Body of pancreas (tissue), 4 donors: ENCODE data around the gene RET. TPM values are rescaled to one million over a fixed set of nuclear protein-coding genes. Genes with fewer than 3 reads are reported as not detected.

ENCODE experiments used
- ATAC-seq: fragments of 150-250 bp; one replicate; pipeline ENCODE4 v1.9.1; 2016
- DNase-seq, 4 donors: peaks; one replicate each; pipeline ENCODE4 v3.0.0-alpha.2; 2019
- H3K27ac ChIP-seq, 4 donors: fragments of 200-600 bp; sonication (generic); 1 replicate in 3 of 4; 2 replicates in 1 of 4; pipeline versions ENCODE4 v1.5.1 to v1.6.1; 2016 to 2019; ENCODE audit warnings: mild to moderate bottlenecking in 1 of 4, mixed read lengths in 1 of 4, moderate library complexity in 1 of 4
- H3K27me3 ChIP-seq, 2 donors: fragments of 200-600 bp; sonication (generic); one replicate each; pipeline ENCODE4 v1.6.0; 2016; ENCODE audit warnings: mild to moderate bottlenecking in 1 of 2
- H3K36me3 ChIP-seq, 2 donors: fragments of 200-600 bp; sonication (generic); replicated peaks in 1 of 2; 2 replicates each; pipeline ENCODE4 v1.5.1; 2016; ENCODE audit warnings: low read depth in 2 of 2; ENCODE audit not compliant: insufficient read depth in 1 of 2
- H3K4me1 ChIP-seq: fragments of 200-600 bp; sonication (generic); one replicate; pipeline ENCODE4 v1.6.0; 2016
- H3K4me3 ChIP-seq, 2 donors: fragments of 200-600 bp; sonication (generic); 1 replicate in 1 of 2; 2 replicates in 1 of 2; pipeline ENCODE4 v1.5.1; 2016 to 2019
- H3K9me3 ChIP-seq, 3 donors: fragments of 200-600 bp; sonication (generic); 1 replicate in 2 of 3; 2 replicates in 1 of 3; pipeline ENCODE4 v1.5.1; 2016
- CTCF ChIP-seq, 7 experiments: fragments of 450-650 bp in 4 of 7; fragments of 200-600 bp in 3 of 7; sonication (generic) in 3 of 7; IDR thresholded peaks; one replicate each; pipeline ENCODE4 v1.5.1; 2016 to 2019; ENCODE audit warnings: antibody characterized with exemption in 7 of 7
- POLR2A ChIP-seq, 3 donors: fragments of 450-650 bp; IDR thresholded peaks; one replicate each; pipeline ENCODE4 v1.6.1; 2016; ENCODE audit warnings: antibody characterized with exemption in 3 of 3, mild to moderate bottlenecking in 2 of 3
- WGBS, 2 donors: methylation state at CpG; one replicate each; pipeline ENCODE4 v1.1.5; 2017; 5-methylcytosine and 5-hydroxymethylcytosine counted together
- intact Hi-C: fragments of 100-400 bp; cut with DNase I; formaldehyde crosslinking; loops from one replicate; pipeline ENCODE4 v1.15.1; 2023
- total RNA-seq, 2 donors: library from RNA; depleted of rRNA; stranded (reverse); fragments of >200 nt; gene quantifications; one replicate each; pipeline ENCODE4 v1.1.0, GENCODE V29; 2016

Gene RET
- total RNA-seq, 2 donors from 2014 or later: 0.78 to 1.6 TPM

- no peak for ATAC-seq
- no peak overlapping the region for H3K27ac ChIP-seq
- H3K4me3 ChIP-seq: no peak overlapping the region
- intact Hi-C loops: loop anchor here (5.0 kb wide), 1 partner anchor 235 kb away; no protein-coding TSS in a partner anchor
- no peak for TF ChIP-seq CTCF (IDR thresholded peaks at IDR 0.05)
- TF ChIP-seq POLR2A (IDR thresholded peaks at IDR 0.05): no peak
- no peak for DNase-seq
- 84 to 100% methylated on average over 1 to 7 of the region's 7 CpGs for WGBS, 2 donors
- no peaks in the 10 kb centered on the region for H3K9me3 ChIP-seq
- no peaks in the 10 kb centered on the region for H3K4me1 ChIP-seq
- no peaks in the 10 kb centered on the region for H3K27me3 ChIP-seq
- H3K36me3 ChIP-seq: no peaks in the 10 kb centered on the region
Measured at GRCh38 chr10:43112608-43112961, 35.7 kb downstream of the RET start.

- Histone ChIP-seq H3K36me3 (no peaks in the 10 kb centered on the region), H3K27ac (no peak overlapping the region), H3K4me3 (no peak overlapping the region), H3K4me1 (no peaks in the 10 kb centered on the region), H3K9me3 (no peaks in the 10 kb centered on the region), H3K27me3 (no peaks in the 10 kb centered on the region)
- no peak for ATAC-seq
- WGBS, 2 donors: 68 to 78% methylated on average over 5 to 16 of the region's 16 CpGs
- no peak for DNase-seq
- intact Hi-C loops: loop anchor here (5.0 kb wide), 1 partner anchor 236 kb away; no protein-coding TSS in a partner anchor
- TF ChIP-seq POLR2A (IDR thresholded peaks at IDR 0.05) (no peak), CTCF (IDR thresholded peaks at IDR 0.05) (no peak)
Measured at GRCh38 chr10:43113201-43114087, 36.6 kb downstream of the RET start.

- H3K27me3 ChIP-seq: no peaks in the 10 kb centered on the region
- no peak for DNase-seq
- intact Hi-C loops: loop anchor here (5.0 kb wide), 1 partner anchor 237 kb away; no protein-coding TSS in a partner anchor
- H3K36me3 ChIP-seq: no peaks in the 10 kb centered on the region
- no peak overlapping the region for H3K27ac ChIP-seq
- no peaks in the 10 kb centered on the region for H3K9me3 ChIP-seq
- no peaks in the 10 kb centered on the region for H3K4me1 ChIP-seq
- no peak for ATAC-seq
- no peak overlapping the region for H3K4me3 ChIP-seq
- TF ChIP-seq CTCF (IDR thresholded peaks at IDR 0.05) (no peak), POLR2A (IDR thresholded peaks at IDR 0.05) (no peak)
- WGBS, 2 donors: 90 to 91% methylated on average over 15 to 24 of the region's 24 CpGs
Measured at GRCh38 chr10:43114088-43114742, 37.3 kb downstream of the RET start.

- TF ChIP-seq POLR2A (IDR thresholded peaks at IDR 0.05) (no peak), CTCF (IDR thresholded peaks at IDR 0.05) (no peak)
- 66 to 83% methylated on average over 4 to 16 of the region's 17 CpGs for WGBS, 2 donors
- H3K9me3 ChIP-seq: no peaks in the 10 kb centered on the region
- H3K4me1 ChIP-seq: no peaks in the 10 kb centered on the region
- DNase-seq (no peak), ATAC-seq (no peak)
- intact Hi-C loops: loop anchor here (5.0 kb wide), 1 partner anchor 238 kb away; no protein-coding TSS in a partner anchor
- no peaks in the 10 kb centered on the region for H3K36me3 ChIP-seq
- no peak overlapping the region for H3K27ac ChIP-seq
- no peak overlapping the region for H3K4me3 ChIP-seq
- no peaks in the 10 kb centered on the region for H3K27me3 ChIP-seq
Measured at GRCh38 chr10:43114743-43115611, 38.1 kb downstream of the RET start.
